ENCODE data around the gene G0S2. TPM values are rescaled to one million over a fixed set of nuclear protein-coding genes. Genes with fewer than 3 reads are reported as not detected.

The G0S2 gene
- polyA plus RNA-seq, 1 donor from 2014 or later, result 0.33 TPM

DNA sequence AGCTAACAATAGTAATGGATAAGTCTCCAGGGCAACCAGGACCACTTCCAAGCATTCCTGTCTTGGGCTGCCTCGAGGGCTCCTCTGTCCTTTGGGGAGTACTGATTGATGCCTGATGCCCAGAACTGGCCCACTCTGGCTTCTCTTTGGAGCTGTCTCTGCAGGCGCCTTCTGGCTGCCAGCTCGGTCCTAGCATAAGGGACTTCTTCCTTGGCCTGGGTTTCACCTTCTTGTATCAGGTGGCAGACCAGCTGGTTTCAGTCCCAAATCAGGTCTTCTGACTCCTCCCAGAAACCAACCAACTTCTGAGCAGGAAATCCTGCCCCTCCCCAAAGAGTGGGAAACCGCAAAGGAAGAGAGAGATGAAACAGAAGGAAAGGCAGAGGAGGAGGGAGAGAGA lies 10.6 kb downstream of the G0S2 start:
- no peaks in the 10 kb centered on the region for H4K20me1 ChIP-seq (ENCODE audit: insufficient read depth)
- no peaks in the 10 kb centered on the region for H3K36me3 ChIP-seq (ENCODE audit: insufficient read depth, low read length)
- H3K27ac ChIP-seq (ENCODE audit: low read length), result no peak overlapping the region
- H3K9me3 ChIP-seq (ENCODE audit: low read length), result no peaks in the 10 kb centered on the region
- H3K9me2 ChIP-seq (ENCODE audit: insufficient read depth, low read length), result no peaks in the 10 kb centered on the region
- no peak overlapping the region for H3K4me2 ChIP-seq (ENCODE audit: low read length)
- no peaks in the 10 kb centered on the region for H3K27me3 ChIP-seq (ENCODE audit: insufficient read depth, low read depth, low read length)
- H3K4me3 ChIP-seq (ENCODE audit: low read length), result no peak overlapping the region
- TF ChIP-seq EP300 (conservative IDR thresholded peaks at IDR 0.05; ENCODE audit: poor library complexity, severe bottlenecking), result no peak
- TF ChIP-seq EZH2 (IDR thresholded peaks at IDR 0.05; ENCODE audit: borderline replicate concordance, insufficient read depth, low read length, poor library complexity, severe bottlenecking), result no peak
- no peak for TF ChIP-seq MXI1 (conservative IDR thresholded peaks at IDR 0.05; ENCODE audit: poor library complexity, severe bottlenecking)
- no peak for TF ChIP-seq POLR2AphosphoS5 (IDR thresholded peaks at IDR 0.05)
- TF ChIP-seq RAD21 (conservative IDR thresholded peaks at IDR 0.05), result no peak
- TF ChIP-seq, protein P1, sequence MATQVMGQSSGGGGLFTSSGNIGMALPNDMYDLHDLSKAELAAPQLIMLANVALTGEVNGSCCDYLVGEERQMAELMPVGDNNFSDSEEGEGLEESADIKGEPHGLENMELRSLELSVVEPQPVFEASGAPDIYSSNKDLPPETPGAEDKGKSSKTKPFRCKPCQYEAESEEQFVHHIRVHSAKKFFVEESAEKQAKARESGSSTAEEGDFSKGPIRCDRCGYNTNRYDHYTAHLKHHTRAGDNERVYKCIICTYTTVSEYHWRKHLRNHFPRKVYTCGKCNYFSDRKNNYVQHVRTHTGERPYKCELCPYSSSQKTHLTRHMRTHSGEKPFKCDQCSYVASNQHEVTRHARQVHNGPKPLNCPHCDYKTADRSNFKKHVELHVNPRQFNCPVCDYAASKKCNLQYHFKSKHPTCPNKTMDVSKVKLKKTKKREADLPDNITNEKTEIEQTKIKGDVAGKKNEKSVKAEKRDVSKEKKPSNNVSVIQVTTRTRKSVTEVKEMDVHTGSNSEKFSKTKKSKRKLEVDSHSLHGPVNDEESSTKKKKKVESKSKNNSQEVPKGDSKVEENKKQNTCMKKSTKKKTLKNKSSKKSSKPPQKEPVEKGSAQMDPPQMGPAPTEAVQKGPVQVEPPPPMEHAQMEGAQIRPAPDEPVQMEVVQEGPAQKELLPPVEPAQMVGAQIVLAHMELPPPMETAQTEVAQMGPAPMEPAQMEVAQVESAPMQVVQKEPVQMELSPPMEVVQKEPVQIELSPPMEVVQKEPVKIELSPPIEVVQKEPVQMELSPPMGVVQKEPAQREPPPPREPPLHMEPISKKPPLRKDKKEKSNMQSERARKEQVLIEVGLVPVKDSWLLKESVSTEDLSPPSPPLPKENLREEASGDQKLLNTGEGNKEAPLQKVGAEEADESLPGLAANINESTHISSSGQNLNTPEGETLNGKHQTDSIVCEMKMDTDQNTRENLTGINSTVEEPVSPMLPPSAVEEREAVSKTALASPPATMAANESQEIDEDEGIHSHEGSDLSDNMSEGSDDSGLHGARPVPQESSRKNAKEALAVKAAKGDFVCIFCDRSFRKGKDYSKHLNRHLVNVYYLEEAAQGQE (IDR thresholded peaks at IDR 0.05; ENCODE audit: borderline replicate concordance), result no peak
- TF ChIP-seq TAF1 (IDR thresholded peaks at IDR 0.05; ENCODE audit: low read depth), result no peak
- no peak for TF ChIP-seq SMC3 (conservative IDR thresholded peaks at IDR 0.05; ENCODE audit: poor library complexity)
- TF ChIP-seq, protein P2, sequence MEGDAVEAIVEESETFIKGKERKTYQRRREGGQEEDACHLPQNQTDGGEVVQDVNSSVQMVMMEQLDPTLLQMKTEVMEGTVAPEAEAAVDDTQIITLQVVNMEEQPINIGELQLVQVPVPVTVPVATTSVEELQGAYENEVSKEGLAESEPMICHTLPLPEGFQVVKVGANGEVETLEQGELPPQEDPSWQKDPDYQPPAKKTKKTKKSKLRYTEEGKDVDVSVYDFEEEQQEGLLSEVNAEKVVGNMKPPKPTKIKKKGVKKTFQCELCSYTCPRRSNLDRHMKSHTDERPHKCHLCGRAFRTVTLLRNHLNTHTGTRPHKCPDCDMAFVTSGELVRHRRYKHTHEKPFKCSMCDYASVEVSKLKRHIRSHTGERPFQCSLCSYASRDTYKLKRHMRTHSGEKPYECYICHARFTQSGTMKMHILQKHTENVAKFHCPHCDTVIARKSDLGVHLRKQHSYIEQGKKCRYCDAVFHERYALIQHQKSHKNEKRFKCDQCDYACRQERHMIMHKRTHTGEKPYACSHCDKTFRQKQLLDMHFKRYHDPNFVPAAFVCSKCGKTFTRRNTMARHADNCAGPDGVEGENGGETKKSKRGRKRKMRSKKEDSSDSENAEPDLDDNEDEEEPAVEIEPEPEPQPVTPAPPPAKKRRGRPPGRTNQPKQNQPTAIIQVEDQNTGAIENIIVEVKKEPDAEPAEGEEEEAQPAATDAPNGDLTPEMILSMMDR (IDR thresholded peaks at IDR 0.05; ENCODE audit: poor library complexity, severe bottlenecking), result no peak
- no peak overlapping the region for H2AFZ ChIP-seq (ENCODE audit: low read depth, low read length)
- no peak overlapping the region for H3K9ac ChIP-seq (ENCODE audit: low read length)
- H3K79me2 ChIP-seq (replicated peaks; ENCODE audit: insufficient read depth, low read length), result no peaks in the 10 kb centered on the region
- H3F3A ChIP-seq (ENCODE audit: insufficient read depth, low read length, poor library complexity, severe bottlenecking), result no peaks in the 10 kb centered on the region

DNA sequence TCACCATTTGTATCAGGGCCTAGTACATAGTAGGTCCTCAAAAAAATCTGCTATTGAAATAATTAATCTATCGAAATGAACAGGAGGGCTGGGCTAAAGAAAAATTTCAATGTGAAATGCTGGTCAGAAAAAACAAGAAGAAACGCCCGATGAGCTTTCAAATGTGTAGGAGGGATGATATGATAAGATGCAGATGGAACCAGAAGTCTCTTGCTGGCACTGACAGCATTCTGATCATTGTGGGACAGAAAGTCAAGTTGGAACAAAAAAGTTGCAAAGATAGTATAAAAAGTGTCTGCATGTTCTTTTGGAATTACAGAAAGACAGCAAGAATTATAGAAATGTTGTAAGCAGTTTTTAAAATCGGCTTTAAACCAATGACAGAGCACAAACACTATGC lies 11.1 kb downstream of the G0S2 start:
- Histone ChIP-seq H3K36me3 (ENCODE audit: insufficient read depth, low read length) (no peaks in the 10 kb centered on the region), H3K9ac (ENCODE audit: low read length) (no peak overlapping the region), H3K4me2 (ENCODE audit: low read length) (no peak overlapping the region), H4K20me1 (ENCODE audit: insufficient read depth) (no peaks in the 10 kb centered on the region), H3K4me3 (ENCODE audit: low read length) (no peak overlapping the region), H3K27me3 (ENCODE audit: insufficient read depth, low read depth, low read length) (no peaks in the 10 kb centered on the region), H3K27ac (ENCODE audit: low read length) (no peak overlapping the region), H3F3A (ENCODE audit: insufficient read depth, low read length, poor library complexity, severe bottlenecking) (no peaks in the 10 kb centered on the region), H3K9me3 (ENCODE audit: low read length) (no peaks in the 10 kb centered on the region), H3K79me2 (replicated peaks; ENCODE audit: insufficient read depth, low read length) (no peaks in the 10 kb centered on the region), H3K9me2 (ENCODE audit: insufficient read depth, low read length) (no peaks in the 10 kb centered on the region), H2AFZ (ENCODE audit: low read depth, low read length) (no peak overlapping the region)
- TF ChIP-seq TAF1 (IDR thresholded peaks at IDR 0.05; ENCODE audit: low read depth) (no peak), EZH2 (IDR thresholded peaks at IDR 0.05; ENCODE audit: borderline replicate concordance, insufficient read depth, low read length, poor library complexity, severe bottlenecking) (no peak)

Measured in neural cell (in vitro differentiated cells).